HG03066 (cell line): ENCODE data around the gene SLAMF1.
"Not testable (repeated sequence)": the region's sequence is repeated elsewhere in the genome, so short reads cannot be mapped to it uniquely, and the experiment has no call there.

Experiments
- ATAC-seq: cut with Tn5 transposase; IDR thresholded peaks from one replicate; pipeline ENCODE4 v1.9.1; 2021; ENCODE audit warnings: low read depth; ENCODE audit not compliant: unreplicated experiment

Gene SLAMF1, protein sequence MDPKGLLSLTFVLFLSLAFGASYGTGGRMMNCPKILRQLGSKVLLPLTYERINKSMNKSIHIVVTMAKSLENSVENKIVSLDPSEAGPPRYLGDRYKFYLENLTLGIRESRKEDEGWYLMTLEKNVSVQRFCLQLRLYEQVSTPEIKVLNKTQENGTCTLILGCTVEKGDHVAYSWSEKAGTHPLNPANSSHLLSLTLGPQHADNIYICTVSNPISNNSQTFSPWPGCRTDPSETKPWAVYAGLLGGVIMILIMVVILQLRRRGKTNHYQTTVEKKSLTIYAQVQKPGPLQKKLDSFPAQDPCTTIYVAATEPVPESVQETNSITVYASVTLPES

DNA sequence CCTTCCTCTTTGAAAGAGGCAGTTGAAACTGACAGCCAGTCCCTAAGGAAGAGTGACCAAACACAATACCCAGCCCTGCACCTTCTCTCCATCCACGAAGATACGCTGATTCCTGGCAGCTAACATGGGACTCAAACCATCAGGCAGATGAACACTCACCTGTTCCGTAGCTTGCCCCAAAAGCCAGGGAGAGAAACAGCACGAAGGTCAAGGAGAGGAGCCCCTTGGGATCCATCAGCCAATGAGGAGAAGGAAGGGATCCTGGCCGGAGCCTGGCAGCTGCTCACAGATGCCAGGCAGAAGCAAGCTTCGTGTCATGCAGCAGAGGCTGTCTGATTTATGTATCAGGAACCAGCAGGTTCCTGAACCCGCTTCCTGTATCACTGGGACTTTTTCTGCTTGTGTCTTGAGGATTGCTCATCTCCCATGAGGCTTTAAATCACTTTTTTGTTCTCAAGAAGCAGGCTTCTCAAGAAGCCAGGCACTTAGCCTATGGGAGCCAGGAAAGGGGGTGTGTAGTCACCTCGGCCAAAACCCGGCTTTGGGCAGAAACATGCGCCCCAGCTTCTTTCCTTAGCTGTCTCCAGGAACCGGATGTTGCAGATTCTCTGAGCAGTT lies at the start of gene SLAMF1:
SLAMF1 (minus strand) TSS at position 334 of the 618 bp plus-strand sequence; CDS start at position 235, 99 bp downstream.
- peak; percentile 34 for ATAC-seq

DNA sequence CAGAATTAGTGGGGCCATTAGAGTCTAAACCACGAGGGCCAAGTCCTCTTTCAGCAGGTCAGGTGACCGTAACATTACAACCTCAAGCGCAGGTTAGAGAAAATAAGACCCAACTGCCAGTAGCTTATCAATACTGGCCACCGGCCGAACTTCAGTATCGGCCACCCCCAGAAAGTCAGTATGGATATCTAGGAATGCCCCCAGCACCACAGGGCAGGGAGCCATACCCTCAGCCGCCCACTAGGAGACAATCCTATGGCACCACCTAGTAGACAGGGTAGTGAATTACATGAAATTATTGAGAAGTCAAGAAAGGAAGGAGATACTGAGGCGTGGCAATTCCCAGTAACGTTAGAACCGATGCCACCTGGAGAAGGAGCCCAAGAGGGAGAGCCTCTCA lies 45.5 kb upstream of the SLAMF1 start:
- ATAC-seq, result not testable (repeated sequence)

DNA sequence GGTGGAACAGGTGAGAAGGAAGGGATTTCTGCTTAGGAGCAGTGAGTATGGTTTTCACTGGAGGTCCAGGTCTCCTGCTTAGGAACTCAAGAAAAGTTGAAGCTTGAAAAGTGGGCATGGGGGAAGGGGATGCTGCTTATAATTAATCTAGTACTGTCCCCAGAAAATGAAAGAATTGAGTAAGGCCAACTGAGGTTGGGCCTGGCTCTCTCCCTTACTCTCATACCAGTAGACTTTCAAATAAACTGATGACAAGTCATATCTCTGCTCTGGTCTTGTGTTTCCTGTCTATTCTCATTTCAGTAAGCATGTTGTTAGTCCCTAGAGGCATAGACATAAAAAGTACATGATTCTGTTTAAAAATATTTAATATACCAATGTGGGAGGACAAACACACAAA lies 38.4 kb upstream of the SLAMF1 start:
- no peak for ATAC-seq

DNA sequence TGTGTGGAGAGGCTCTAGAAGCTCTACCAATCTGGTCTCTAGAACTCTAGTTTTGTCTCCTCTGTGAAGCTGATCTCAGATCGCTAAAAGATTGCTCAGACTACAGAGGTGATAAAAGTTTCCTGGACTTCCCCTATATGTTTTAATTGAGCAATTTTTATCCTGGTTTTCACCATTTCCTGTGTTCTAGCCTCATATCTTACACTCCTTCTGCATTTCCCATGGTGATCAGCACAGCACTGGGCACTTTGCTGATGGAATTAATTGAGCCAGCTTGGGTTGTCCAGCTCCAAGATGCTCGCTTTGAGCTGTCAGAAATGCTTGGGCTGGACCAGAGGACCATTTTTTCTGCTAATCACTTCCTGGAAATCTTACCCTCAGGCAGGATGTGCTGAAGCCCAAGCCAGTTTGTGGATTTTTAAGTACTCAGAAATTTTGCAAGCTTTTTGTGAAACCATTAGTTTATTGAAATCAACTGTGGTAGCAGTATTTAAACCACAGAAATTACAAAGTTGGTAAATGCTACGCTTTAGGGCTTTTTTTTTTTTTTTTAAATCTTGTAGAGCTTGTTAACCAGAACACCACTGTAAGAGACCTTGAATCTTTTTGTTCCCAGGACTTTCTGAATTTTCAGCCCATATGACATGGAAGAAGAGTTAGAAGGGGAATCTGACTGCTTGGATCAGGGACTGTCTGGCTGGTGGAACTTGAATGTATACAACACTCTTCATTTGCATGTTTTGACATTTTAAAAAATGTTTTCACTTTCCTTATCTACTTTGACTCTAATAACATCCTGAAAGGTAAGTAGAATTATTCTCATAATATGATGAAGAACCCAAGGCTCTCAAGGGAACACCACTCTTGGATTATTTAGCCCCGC lies 36.4 kb upstream of the SLAMF1 start:
- ATAC-seq, result no peak

DNA sequence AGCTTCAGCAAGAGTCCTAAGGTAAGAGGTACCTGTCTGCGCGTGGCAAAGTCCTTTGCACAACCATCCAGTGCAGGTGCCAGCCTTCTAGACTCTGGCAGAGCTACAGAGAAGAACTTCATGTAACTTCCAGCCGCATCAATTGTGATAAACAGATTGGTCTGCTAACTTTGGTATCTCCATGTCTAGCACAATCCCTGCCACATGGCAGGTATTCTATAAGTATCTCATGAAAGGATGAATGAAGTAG lies 35.0 kb upstream of the SLAMF1 start:
- ATAC-seq, result no peak

DNA sequence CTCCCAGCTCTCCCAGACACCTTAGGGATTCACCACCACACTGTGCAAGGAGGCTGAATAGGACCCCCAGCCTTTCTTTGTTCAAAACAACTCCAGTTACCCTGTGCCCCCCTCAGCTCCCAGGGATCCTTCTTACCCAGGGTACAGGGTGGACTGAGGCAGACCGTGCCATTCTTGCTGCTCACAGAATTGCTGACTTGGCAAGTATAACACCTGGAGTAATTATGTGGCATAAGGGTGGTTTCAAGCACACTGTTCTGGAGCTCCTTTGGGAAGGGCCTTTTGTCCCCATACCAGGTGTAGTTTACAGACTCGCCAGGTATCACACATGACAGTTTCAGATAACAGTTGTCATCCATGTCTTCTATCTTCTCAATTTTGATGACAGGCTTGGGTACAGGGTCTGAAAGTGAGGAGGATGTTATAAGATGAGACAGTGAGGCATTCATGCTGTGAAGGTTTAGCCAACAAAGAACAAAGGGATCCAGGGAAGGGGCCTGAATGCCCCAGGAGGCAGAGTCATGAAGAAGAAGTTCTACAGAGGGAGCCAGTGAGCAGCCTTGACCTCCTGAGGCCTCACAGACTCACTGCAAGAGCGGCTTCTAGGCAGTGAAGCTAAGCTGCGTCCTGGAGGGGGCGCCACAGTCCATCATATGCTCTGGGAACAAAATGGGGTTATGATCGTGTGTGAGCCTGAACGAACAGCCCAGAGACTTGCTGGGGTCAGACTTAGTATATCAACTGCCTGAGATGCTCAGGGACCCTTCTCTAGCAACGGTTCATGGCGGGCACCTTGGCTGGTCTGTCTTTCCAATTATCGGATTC lies 34.4 kb upstream of the SLAMF1 start:
- ATAC-seq, result peak; percentile 42

DNA sequence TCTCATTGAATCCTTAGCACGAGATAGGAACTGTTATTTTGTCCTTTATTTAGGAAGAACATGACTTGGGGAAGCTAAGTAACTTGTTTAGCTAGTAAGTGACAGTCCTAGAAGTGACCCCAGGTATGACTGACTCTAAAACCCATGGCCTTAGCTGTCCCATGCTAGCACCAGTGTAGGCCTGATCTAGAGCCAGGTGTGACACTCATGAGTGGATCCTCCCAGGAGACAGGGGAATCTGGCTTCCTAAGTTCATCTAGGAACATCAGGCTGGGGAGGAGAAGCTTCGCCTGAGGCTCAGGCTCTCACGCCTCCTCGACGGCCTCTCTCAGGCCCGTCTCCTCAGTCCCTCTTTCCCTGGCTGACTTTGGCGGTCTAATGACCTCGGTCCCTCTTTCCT lies 33.6 kb upstream of the SLAMF1 start:
- ATAC-seq, result no peak

DNA sequence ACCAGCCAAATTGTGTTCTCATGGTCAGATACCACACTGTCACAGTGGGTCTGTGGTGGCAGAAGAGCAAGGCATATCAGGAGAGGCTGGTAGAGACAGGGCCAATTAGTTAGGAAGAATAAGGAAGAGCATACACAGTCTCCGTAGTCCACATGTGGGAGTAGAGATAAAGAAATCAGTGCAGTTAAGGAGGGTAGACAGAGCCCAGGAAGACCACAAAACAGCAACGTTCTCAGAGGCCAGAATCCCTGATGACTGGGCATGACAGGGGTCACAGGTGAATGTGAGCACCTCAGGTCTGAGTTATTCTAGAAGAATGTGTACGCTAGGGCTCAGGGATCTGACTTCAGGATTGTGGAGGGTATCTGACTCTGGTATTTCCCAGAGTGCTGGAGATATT lies 33.0 kb upstream of the SLAMF1 start:
- ATAC-seq, result no peak

DNA sequence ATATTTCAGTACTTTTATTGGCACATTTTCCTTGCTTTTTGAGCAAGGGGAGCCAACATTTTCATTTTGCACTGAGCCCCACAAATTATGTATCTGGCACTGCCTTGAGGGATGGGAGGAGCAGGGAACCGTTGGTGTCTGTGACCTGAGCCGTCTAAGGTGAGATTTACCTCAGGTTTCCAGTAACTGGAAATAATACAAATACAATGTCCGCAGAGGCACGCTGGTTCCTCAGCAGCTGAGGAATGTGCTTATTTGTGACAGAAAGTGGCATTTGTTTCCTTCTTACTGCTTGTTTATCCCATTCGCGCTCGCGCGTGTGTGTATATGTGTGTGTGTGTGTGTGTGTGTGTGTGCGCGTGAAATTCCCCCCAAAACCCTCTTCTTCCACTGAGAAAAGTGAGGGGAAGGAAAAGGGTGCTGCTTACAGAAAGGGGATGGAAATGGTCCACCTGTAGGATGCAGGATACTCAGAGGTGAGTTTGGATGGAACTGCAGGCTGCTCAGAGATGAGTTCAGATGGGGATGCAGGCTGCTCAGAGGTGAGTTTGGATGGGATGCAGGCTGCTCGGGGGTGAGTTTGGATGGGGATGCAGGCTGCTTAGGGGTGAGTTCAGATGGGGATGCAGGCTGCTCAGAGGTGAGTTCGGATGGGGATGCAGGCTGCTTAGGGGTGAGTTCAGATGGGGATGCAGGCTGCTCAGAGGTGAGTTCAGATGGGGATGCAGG lies 30.2 kb upstream of the SLAMF1 start:
- ATAC-seq, result no peak

DNA sequence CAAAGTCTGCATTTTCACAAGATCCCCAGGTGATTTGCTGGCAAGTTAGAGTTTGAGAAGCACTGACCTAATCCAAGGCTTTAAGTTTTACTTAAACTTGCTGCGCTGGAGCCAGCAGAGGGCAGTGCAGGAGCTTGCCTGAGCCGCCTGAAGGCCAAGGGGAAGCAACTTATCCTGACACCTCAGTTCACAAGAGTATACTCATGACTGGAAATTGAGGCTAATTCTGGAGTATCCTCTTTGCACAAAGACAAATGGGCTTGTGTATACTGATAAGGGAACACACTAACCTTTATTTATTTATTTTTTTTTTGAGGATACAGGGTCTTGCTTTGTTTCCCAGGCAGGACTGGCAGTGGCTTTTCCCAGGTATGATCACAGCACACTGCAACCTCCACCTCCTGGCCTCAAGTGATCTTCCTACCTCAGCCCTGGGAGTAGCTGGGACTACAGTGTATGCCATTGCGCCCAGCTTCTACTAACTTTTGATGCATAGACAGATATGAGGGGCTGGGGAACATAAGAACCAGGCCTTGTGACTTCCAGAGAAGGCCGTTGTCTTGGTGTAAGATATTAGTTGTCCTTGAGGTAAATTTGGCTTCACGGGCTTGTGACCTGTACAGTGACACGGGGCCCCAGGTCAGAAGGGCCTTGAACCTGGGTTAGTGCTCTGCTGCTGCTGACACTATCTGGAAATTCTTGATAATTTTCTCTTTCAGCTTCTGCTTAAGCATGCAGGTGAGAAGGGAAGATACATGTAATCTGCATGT lies 29.0 kb upstream of the SLAMF1 start:
- peak; percentile 54 for ATAC-seq

DNA sequence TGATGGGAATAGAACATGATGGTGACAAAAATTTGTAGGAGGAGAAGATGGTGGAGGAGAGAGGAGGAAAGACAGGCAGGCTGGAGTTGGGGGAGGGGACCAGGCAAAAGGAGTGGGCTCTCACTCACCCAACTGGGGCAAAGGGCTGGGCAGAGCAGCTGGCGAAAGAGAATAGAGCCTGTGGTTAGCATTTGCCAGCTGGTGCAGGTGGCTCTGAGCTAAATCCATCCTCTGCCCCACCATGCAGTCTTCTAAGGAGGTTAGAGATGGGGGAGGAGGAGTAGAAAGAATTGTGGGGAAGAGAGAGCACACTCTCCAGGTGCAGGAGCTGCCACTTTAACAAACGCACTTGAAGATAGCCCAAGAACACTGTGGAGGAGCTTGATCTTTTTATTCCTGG lies 27.6 kb upstream of the SLAMF1 start:
- no peak for ATAC-seq

DNA sequence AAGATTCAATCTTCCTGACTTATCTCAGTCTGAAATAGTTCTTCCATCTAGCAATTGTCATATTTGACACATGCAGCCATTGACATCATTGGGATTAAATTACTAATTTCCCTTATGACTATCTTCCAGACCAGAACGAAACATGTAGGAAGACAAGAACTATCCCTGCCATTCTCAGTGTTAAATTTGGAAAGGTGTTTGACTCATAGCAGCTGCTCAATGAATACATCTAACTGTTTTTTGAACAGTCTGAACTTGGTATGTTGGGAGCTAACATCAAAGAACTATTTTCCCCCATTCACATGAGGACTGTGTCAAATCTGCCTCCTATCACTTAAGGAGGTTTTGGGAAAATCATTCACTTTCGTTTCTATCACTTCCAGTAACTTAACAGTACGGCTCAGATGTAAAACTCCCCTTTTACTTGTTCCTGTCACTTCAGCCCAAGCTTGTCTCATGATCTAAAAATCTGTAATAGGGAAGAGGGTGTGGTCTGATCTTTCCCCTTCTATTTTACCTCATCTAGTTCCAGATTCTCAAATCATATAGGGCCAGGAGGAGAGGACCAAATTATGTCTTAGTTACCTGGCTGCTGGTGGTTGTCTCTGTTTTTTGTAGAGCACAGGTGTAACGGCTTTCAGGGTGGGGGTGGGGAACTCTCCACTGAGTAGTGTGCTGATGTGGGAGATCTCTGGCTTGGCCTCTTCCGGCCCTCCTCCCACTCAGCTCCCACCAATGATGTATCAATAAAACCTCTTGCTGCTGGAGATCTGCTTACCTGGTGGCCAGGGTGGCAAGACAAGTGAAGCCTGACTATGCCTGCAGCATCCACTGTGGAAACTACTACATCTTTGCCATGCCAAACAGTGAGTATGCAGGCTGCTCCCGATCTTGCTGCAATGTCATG lies 26.2 kb upstream of the SLAMF1 start:
- ATAC-seq, result no peak

DNA sequence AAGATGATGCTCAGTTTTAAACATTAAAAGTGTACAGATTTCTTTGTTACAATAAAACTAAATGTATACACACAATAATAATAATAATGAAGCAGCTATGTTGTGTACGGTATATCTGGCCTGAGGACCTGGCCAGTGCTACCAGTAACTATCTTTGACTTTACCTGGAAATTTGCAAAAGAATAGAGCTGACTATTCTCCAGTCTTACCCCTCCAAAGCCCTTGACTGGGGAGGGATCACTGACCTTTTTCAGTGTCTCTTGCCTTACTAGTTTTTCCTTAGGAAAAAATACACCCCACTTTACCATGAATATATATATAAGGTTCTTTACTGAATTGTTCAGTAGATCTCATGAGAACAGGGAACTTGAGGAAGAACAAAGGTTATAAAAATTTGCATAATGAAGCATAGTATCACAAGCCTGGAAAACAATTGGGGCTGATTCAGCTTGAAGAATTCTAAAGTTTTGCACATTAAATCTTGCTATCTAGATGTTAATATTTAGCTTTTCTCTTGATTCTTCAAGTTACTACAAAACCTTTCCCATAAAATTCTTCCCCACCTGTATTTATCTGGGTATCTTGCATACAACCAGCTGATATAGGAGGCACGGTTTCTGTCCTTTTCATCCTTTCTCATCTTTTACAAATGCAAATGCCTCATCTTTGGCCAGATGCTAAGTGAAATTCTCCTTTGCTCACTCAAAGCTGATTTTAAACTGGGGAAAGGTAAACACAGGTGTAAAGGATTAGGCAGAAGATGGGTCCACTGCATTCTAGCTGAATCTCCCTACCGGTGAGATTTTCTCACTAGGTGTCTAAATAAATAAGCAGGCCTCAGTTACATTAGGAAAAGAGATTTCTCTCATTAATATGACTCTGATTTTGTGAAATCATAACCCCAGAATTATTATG lies 25.0 kb upstream of the SLAMF1 start:
- no peak for ATAC-seq

DNA sequence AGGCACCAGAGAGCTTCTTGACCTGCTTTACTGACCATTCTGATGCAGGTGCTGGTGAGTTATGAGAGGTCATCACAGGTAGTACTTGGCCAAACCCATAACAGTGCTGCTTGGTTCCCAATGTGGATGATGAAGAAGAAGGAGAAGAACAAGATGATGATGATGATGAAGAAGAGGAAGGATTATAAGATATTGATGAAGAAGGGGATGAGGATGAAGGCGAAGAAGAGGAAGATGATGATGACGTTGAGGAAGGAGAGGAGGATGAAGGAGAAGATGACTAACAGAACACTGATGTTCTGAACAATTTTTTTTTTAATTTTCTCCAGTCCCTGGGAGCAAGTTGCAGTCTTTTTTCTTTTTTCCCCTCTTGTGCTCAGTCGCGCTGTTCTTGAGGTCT lies 23.9 kb upstream of the SLAMF1 start:
- ATAC-seq, result no peak

DNA sequence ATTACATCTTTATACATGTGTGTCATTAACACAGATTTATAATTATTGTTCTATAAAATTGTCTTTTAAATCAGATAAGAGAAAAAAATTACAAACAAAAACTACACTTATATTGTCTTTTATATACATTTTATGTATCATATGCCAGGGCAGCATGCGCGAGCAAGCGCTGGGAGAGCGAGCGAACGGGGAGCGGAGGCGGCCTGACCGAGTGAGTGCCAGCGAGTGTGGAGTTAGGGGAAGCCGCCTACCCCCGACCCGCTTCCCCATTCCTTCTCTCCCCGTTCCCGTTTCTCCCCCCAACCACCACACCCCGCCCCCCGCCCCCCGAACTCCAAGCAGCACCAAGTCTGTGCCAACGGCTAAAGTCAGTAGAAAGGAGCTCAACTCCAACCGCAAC lies 23.0 kb upstream of the SLAMF1 start:
- ATAC-seq, result no peak

DNA sequence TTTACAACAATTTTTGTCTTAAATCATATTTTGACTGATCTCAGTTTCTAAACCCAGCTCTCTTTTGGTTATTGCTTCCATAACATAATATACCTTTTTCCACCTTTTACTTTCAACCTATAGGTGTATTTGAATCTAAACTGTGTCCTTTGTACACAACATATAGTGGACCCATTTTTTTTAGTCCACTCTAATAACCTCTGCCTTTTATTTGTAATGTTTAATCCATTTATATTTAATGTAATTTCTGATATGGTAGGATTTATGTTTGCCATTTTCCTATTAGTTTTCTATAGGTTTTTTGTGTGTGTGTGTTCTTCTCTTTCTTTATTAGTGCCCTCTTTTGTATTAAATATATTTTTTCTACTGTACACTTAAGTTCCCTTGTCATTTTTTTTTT lies 22.4 kb upstream of the SLAMF1 start:
- no peak for ATAC-seq

DNA sequence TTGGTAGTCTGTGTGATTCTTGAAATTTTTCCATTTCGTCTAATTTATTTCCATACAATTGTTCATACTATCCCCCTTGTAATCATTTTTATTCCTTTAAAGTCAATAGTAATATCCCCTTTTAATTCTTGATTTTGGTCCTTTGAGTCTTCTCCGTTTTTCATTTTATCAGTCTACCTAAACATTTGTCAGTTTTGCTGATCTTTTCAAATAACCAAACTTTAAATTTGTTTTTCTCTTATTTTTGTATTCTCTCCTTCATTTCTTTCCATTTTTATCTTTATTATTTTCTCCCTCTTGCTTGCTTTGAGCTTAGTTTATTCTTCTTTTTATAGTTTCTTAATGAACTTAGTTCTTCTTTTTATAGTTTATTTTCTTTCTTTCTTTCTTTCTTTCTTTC lies 21.1 kb upstream of the SLAMF1 start:
- ATAC-seq, result no peak

DNA sequence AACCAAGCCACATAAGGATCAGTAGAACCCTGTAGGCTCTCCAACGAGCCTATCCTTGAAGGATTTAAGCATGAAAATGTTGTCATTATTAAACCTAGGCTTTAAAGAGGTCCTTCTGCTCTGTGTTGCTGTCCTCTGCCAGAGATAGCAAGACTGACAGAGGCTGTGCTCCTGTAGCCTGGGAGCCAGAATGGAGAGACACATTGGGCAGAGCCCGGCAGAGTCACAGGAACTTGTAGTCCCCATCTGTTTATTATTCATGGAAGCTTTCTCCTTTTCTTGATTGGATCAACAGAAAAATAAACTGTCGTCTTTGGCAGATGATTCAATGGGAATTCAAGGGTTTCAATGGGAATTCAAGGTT lies 19.2 kb upstream of the SLAMF1 start:
- ATAC-seq, result no peak
